Mammary epithelial cell (primary cell): ENCODE results near the gene SGTB.

Source experiments
- EZH2 ChIP-seq: IDR thresholded peaks from 2 replicates; pipeline ENCODE4 v1.6.1; 2012; ENCODE audit warnings: low read length, inconsistent platforms, borderline replicate concordance
- TF ChIP-seq, protein P1 (sequence below), 2 donors: IDR thresholded peaks in 1 of 2; conservative IDR thresholded peaks in 1 of 2; 2 replicates each; pipeline ENCODE4 v1.5.1; 2011 to 2012; ENCODE audit warnings: inconsistent platforms in 2 of 2, low read length in 2 of 2, mild to moderate bottlenecking in 2 of 2, control low read depth in 1 of 2, low read depth in 1 of 2; ENCODE audit not compliant: insufficient read depth in 1 of 2; ENCODE audit errors: extremely low read depth in 1 of 2

DNA sequence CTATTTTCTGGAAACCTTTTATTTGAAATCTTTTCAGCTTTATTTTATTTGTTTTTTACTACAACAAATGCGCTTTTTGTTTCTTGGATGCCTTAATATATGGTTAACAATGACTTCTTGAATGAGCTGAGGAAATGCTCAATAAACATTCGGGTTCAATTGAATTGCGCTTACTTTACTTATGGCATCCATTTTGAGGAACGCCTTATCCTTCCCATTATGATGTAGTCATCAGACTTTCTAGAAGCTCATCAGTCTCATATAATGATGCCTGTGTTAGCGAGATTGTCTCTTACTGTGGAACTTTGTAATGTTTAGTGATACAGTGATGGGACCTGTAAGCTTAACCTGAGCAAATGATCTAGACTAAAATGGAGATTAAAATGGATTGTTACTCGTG, 96.2 kb downstream of the SGTB start:
- no peak for TF ChIP-seq EZH2
- TF ChIP-seq, protein P1, sequence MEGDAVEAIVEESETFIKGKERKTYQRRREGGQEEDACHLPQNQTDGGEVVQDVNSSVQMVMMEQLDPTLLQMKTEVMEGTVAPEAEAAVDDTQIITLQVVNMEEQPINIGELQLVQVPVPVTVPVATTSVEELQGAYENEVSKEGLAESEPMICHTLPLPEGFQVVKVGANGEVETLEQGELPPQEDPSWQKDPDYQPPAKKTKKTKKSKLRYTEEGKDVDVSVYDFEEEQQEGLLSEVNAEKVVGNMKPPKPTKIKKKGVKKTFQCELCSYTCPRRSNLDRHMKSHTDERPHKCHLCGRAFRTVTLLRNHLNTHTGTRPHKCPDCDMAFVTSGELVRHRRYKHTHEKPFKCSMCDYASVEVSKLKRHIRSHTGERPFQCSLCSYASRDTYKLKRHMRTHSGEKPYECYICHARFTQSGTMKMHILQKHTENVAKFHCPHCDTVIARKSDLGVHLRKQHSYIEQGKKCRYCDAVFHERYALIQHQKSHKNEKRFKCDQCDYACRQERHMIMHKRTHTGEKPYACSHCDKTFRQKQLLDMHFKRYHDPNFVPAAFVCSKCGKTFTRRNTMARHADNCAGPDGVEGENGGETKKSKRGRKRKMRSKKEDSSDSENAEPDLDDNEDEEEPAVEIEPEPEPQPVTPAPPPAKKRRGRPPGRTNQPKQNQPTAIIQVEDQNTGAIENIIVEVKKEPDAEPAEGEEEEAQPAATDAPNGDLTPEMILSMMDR (conservative IDR thresholded peaks at IDR 0.05 in 1 of 2, IDR thresholded peaks at IDR 0.05 in 1 of 2; ENCODE audit: extremely low read depth in 1 of 2, insufficient read depth in 1 of 2, low read depth in 1 of 2, low read length in 2 of 2), result no peak
